ENCODE measurements around the gene TRIM50.

TRIM50 gene

DNA sequence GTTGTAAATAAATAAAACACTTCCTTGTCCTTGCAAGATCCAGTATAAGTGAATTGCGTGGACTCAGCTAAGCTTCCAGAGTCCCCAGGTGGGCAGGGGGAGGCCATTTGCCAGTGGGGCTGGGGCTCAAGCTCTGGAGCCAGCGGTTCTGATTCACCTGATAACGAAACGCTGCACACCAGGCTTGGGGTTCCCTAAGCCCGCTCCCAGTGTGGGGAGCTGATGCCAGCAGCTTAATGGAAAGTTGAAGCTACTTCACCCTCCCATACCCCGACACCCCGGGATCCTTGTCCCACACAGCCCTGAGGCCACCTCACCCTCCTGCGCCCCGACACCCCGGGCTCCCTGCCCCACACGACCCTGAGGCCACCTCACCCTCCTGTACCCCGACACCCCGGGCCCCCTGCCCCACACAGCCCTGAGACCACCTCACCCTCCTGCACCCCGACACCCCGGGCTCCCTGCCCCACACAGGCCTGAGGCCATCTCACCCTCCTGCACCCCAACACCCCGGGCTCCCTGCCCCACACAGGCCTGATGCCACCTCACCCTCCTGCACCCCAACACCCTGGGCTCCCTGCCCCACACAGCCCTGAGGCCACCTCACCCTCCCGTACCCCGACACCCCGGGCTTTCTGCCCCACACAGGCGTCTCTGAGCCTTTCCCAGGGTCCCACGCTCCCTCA is 30.9 kb upstream of the TRIM50 start:
- H3K4me3 Mint-ChIP-seq, result no peak overlapping the region
- no peaks in the 10 kb centered on the region for H3K4me1 Mint-ChIP-seq (ENCODE audit: low read depth in 2 of 2)
- peaks cover 27 to 30% of the 10 kb centered on the region in 2 donors for H3K27me3 Mint-ChIP-seq
- no peak for DNase-seq
- peaks cover 3% of the 10 kb centered on the region for H3K36me3 Mint-ChIP-seq (ENCODE audit: insufficient read depth)
- H3K9me3 Mint-ChIP-seq, result no peaks in the 10 kb centered on the region
- ATAC-seq (replicated peaks), result no peak
- no peak overlapping the region for H3K27ac Mint-ChIP-seq

DNA sequence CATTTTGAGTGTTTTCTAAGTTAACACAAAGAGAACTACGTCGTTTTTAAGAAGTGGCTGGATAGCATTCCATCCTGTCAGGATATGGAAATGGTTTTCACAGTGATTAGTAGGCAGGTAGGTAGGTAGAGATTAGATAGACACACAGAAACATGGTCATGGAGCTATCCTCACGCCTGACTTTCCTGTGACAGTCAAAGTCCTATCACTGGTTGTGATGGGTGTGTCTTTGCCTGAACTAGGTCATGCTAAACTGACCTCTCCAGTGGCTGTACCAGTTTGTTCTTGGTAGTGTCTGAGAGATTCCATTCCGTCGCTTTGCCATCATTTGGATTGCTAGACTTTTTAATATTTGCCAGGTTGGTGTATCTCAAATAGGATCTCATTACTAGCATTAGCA is 28.3 kb upstream of the TRIM50 start:
- no peak for DNase-seq
- ATAC-seq (replicated peaks), result no peak
- Mint-ChIP-seq H3K36me3 (ENCODE audit: insufficient read depth) (peaks cover 3% of the 10 kb centered on the region), H3K9me3 (peaks cover 0 to 5% of the 10 kb centered on the region in 2 donors), H3K27ac (no peak overlapping the region), H3K27me3 (peaks cover 16 to 21% of the 10 kb centered on the region in 2 donors), H3K4me3 (no peak overlapping the region), H3K4me1 (ENCODE audit: low read depth in 2 of 2) (no peaks in the 10 kb centered on the region)

DNA sequence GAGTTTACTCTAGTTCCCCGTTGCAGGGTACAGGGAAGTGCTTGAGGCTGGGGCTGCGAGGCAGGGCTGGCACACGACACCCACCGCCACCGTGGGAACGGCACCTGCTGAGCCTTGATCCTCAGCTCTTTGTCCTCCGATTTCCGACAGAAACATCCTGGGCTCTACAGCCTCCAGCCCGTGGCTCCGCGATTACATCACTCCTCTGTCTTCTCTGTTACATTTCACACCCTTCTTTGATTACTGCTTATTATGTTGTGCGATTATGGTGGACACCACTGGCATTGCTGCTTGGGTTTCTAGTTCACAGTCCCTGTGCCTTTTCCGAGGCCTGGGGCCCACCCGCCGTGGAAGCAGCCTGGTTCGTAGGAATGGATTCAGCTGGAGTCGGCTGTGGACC is 26.9 kb upstream of the TRIM50 start:
- Mint-ChIP-seq H3K4me1 (ENCODE audit: low read depth in 2 of 2) (no peaks in the 10 kb centered on the region), H3K27ac (no peak overlapping the region), H3K27me3 (peaks cover 9 to 13% of the 10 kb centered on the region in 2 donors), H3K36me3 (ENCODE audit: insufficient read depth) (peaks cover 3% of the 10 kb centered on the region), H3K4me3 (no peak overlapping the region), H3K9me3 (peaks cover 0 to 5% of the 10 kb centered on the region in 2 donors)
- ATAC-seq (replicated peaks) (no peak), DNase-seq (no peak)

DNA sequence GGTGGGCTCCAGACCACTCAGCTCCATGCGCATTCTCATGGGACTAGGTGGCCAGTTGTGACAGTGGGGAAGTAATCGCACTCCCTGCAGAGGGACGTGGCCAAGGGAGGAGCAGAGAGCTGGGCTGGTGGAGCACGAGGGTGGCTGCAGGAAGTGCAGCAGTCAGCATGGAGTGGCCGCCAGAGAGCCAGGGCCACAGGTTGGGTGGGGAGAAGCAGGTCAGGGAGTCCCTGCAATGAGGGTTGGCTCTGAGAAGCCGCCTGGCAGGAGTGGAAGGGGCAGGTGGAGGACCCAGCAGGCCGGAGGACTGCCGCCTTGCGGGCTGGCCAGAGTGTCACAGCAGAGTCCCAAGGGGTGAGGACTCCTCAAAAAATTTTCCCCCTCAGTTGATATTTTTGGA is 26.3 kb upstream of the TRIM50 start:
- Mint-ChIP-seq H3K9me3 (peaks cover 0 to 5% of the 10 kb centered on the region in 2 donors), H3K27me3 (peaks cover 3 to 7% of the 10 kb centered on the region in 2 donors), H3K27ac (no peak overlapping the region), H3K4me3 (no peak overlapping the region), H3K4me1 (ENCODE audit: low read depth in 2 of 2) (no peaks in the 10 kb centered on the region), H3K36me3 (ENCODE audit: insufficient read depth) (peaks cover 3% of the 10 kb centered on the region)
- ATAC-seq (replicated peaks) (no peak), DNase-seq (no peak)

DNA sequence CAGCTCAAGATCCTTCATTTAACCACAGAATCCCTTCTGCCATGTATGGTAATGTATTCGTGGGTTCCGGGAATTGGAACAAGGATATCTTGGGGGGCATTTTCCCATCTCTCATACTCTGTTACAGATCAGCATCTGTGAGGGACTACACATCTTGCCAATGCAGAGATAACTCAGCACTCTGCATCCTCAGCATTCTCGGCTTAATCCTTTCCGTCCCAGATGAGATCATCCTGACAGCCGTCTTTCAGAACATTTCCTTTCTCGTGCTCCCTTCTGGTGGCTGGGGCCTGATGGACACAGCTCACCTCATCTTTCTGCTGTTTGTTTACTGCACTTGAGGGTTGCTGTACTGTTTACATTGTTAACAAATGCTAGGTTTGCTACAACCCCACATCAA is 25.4 kb upstream of the TRIM50 start:
- Mint-ChIP-seq H3K4me1 (ENCODE audit: low read depth in 2 of 2) (no peaks in the 10 kb centered on the region), H3K36me3 (ENCODE audit: insufficient read depth) (peaks cover 3% of the 10 kb centered on the region), H3K27me3 (no peaks in the 10 kb centered on the region), H3K9me3 (peaks cover 0 to 5% of the 10 kb centered on the region in 2 donors), H3K27ac (no peak overlapping the region), H3K4me3 (no peak overlapping the region)
- ATAC-seq (replicated peaks) (no peak), DNase-seq (no peak)

DNA sequence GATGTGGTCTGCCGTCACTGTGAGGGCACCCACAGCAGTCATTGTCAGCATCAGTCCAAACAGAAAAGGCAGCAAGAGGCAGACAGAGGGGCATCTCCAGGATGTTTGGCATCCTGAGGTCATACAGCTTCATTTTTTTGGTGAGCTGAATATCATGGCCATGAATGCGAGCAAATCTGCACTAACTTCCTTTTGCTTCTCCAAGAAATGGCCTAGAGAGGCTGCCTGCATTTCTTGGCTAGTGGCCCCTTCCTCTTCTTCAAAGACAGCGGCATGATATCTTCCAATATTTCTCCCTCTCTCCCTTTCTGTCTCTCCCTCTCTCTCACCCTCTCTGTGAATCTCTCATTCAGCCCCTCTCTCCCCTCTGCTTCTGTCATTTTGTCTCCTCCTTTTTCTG is 24.9 kb upstream of the TRIM50 start:
- no peak for DNase-seq
- Mint-ChIP-seq H3K36me3 (ENCODE audit: insufficient read depth) (peaks cover 1% of the 10 kb centered on the region), H3K9me3 (peaks cover 0 to 5% of the 10 kb centered on the region in 2 donors), H3K27ac (no peak overlapping the region), H3K4me3 (no peak overlapping the region), H3K4me1 (ENCODE audit: low read depth in 2 of 2) (no peaks in the 10 kb centered on the region), H3K27me3 (no peaks in the 10 kb centered on the region)
- no peak for ATAC-seq (replicated peaks)

DNA sequence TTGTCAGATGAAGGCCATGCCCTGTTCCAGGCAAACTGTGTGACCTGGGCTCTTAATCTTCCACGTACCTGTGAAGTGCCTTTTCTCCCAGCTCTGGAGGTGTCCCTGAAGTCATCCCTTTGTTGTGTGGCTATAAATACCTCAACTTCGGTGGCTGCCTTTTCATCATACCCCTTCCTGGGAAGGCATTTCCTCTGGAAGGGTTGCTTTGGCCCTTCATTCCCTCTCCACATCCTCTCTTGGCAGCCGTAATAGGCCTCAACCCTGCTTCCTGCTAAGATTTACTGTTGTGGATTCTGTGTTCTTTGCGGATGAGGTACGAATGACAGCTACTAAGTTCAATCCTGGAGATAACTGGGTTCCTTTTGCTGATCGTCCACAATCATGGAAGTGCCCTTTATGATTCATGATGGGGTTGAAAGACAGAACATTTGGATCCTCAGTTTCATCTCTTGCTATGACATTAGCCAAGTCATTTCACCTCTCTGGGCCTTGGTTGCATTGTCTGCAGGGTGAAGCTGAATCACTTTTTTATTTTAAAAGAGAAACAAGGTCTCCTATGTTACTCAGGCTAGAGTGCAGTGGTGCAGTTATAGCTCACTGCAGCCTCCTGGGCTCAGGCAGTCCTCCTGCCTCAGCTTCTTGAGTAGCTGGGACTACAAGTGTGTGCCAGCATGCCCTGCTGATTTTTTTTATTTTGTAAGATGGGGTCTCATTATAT is 23.7 kb upstream of the TRIM50 start:
- no peaks in the 10 kb centered on the region for H3K36me3 Mint-ChIP-seq (ENCODE audit: insufficient read depth)
- no peak overlapping the region for H3K27ac Mint-ChIP-seq
- H3K4me3 Mint-ChIP-seq, result no peak overlapping the region
- no peaks in the 10 kb centered on the region for H3K4me1 Mint-ChIP-seq (ENCODE audit: low read depth in 2 of 2)
- H3K9me3 Mint-ChIP-seq, result peaks cover 0 to 5% of the 10 kb centered on the region in 2 donors
- peaks cover 0 to 3% of the 10 kb centered on the region in 2 donors for H3K27me3 Mint-ChIP-seq
- ATAC-seq (replicated peaks) (no peak), DNase-seq (no peak)

DNA sequence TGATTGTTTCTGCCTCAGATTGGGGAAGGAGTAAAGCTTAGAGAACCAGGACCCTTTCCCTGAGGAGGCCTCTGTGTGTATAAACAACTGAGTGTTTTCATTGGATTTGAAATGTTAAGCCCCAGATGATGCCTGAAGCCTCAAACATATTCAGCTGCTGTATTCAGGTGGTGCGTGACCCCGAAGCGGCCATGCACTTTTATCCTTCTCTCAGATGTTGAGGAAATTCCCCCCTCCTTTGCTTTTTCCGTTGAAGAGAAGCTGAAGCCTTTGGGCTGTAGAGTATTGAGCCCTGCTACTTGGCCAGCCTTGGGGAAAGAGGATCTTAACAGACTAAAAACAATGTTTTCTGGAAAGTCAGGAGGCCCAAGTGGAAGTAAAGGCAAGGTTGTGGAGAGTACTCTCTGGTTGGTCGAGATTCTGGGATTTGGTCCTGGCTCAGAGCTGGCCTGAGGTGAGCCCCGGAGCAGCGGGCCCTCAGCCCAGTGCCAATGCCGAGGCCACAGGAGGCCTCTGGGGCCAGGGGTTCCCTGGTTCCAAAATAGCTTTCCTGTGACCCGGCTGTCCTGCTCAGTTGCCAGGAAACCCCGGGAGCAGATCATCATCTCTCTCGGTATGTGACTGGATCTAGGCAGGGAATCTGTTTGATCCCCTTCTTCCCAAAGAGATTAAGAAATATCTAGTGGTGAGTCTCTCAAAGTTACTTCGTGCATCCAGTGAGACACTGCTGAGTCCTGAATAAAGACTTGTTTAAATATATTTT is 22.6 kb upstream of the TRIM50 start:
- H3K4me3 Mint-ChIP-seq, result no peak overlapping the region
- H3K36me3 Mint-ChIP-seq (ENCODE audit: insufficient read depth), result no peaks in the 10 kb centered on the region
- H3K9me3 Mint-ChIP-seq, result peaks cover 0 to 5% of the 10 kb centered on the region in 2 donors
- DNase-seq (no peak), ATAC-seq (replicated peaks) (no peak)
- peaks cover 0 to 14% of the 10 kb centered on the region in 2 donors for H3K27me3 Mint-ChIP-seq
- no peaks in the 10 kb centered on the region for H3K4me1 Mint-ChIP-seq (ENCODE audit: low read depth in 2 of 2)
- H3K27ac Mint-ChIP-seq, result no peak overlapping the region

DNA sequence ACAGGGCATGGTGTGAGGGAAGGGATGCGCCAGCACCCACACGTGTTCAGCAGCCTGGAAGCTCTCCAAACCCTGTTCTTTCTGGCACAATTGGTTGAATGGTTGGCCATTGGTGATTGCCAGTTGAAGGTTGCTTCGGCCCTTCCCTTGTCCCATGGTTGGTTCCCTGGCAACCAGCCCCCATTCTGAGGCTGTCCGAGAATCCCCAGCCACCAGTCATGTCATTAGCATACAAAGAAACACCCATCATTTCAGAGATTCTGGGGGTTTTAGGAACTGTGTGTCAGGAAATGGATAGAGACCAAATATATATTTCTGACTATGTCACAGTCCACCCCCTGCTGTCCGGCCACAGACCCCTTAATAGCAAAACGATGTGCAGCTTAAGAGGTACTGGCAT is 21.9 kb upstream of the TRIM50 start:
- ATAC-seq (replicated peaks) (no peak), DNase-seq (no peak)
- Mint-ChIP-seq H3K9me3 (peaks cover 0 to 5% of the 10 kb centered on the region in 2 donors), H3K36me3 (ENCODE audit: insufficient read depth) (no peaks in the 10 kb centered on the region), H3K27me3 (peaks cover 0 to 20% of the 10 kb centered on the region in 2 donors), H3K27ac (no peak overlapping the region), H3K4me3 (no peak overlapping the region), H3K4me1 (ENCODE audit: low read depth in 2 of 2) (no peaks in the 10 kb centered on the region)

DNA sequence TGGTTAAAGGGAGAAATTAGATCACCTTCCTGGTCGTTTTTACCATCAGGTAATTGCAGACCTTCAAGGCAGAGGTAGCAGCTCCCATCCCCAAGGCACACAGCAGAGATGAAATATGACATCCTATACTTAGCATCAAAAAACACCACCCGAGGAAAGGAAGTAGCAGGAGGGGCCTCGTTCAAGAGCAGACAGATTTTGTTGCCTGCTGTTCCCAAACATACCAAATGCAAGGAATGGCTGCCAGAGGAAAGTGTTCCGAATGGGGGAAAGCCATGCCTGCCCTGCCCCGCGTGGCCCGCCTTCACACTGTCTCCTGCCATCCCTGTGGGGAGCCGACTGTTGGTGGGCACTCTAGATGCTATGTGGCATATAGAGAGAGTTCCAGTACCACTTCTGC is 18.1 kb upstream of the TRIM50 start:
- ATAC-seq (replicated peaks) (no peak), DNase-seq (no peak)
- H3K9me3 Mint-ChIP-seq, result no peaks in the 10 kb centered on the region
- peaks cover 20 to 49% of the 10 kb centered on the region in 2 donors for H3K27me3 Mint-ChIP-seq
- no peak overlapping the region for H3K27ac Mint-ChIP-seq
- no peak overlapping the region for H3K4me3 Mint-ChIP-seq
- H3K4me1 Mint-ChIP-seq (ENCODE audit: low read depth in 2 of 2), result no peaks in the 10 kb centered on the region
- no peaks in the 10 kb centered on the region for H3K36me3 Mint-ChIP-seq (ENCODE audit: insufficient read depth)

DNA sequence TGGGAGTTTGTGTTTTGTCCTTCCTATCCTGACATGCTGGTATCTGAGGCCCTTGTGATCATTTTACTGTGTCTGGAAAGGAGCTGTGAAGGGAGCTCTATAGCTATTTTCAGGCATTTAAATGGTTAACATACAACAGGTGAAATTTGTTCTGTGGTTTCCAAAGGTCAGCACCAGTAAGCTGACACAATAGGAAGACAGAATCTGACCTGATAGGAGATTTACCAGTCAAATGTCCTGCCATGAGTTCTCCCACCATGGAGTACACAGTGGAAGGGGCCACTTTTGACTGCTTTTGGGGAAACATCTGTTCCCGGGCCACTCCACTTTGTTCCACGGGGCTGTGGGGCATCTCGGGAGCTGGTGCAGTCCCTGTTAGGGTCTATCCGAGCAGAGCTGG is 17.7 kb upstream of the TRIM50 start:
- no peaks in the 10 kb centered on the region for H3K9me3 Mint-ChIP-seq
- no peaks in the 10 kb centered on the region for H3K4me1 Mint-ChIP-seq (ENCODE audit: low read depth in 2 of 2)
- peaks cover 20 to 49% of the 10 kb centered on the region in 2 donors for H3K27me3 Mint-ChIP-seq
- no peaks in the 10 kb centered on the region for H3K36me3 Mint-ChIP-seq (ENCODE audit: insufficient read depth)
- H3K4me3 Mint-ChIP-seq, result no peak overlapping the region
- DNase-seq (no peak), ATAC-seq (replicated peaks) (no peak)
- no peak overlapping the region for H3K27ac Mint-ChIP-seq

DNA sequence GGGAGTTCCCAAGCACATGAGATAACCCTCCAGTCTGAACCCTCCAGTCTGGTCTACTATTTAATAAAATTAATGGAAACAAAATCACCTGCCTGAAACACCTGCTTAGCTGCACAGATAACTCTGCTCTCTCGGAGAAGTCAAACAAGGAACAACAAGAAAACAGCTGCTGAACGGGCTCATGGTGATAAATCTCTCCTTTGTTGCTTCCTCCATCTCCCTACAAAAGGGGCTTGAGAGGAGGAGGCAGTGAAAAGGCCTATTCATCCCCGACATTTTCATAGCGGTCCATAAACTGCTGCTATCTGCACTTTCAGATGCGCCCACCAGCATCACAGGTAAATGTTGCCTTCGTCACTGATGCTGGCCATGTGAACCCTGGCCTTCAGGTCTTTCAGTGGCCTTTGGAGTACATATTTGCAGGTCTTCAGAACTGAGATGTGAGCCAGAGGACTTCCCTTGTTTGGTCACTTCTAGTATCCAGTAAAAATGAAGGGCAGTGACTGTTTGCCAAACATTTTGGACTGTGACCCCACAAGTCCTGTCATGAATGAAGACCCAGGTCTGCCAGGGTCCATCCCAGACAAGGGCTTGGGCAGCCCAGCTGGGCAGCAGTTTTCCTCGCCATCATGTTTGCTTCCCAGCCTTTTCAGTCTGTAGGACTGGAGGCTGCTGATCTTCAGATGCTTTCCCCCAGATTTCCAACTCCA is 15.9 kb upstream of the TRIM50 start:
- Mint-ChIP-seq H3K4me3 (no peak overlapping the region), H3K4me1 (ENCODE audit: low read depth in 2 of 2) (no peaks in the 10 kb centered on the region), H3K9me3 (no peaks in the 10 kb centered on the region), H3K27ac (no peak overlapping the region), H3K36me3 (ENCODE audit: insufficient read depth) (no peaks in the 10 kb centered on the region), H3K27me3 (peaks cover 20 to 49% of the 10 kb centered on the region in 2 donors)
- DNase-seq (no peak), ATAC-seq (replicated peaks) (no peak)

DNA sequence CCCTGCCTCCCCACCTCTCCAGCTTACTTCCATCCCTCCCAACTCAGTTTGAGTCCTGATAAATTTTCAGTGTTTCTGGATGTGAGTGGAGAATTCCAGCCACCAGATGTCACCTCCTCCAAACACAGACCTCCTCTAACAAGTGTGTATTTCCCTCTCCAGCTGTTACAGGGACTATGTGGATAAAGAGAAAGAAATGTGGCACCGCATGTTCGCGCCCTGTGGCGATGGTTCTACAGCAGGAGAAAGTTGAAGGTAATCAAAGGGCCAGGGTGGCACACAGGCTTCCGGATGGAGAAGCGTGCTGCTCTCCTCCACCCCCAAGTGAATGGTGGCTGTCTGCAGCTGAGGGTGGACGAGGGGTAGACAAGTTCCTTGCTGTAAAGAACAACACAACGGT is 14.8 kb upstream of the TRIM50 start:
- DNase-seq, result no peak
- H3K4me3 Mint-ChIP-seq, result no peak overlapping the region

More for the DNA sequence above, 14.8 kb upstream of the TRIM50 start:
- H3K36me3 Mint-ChIP-seq (ENCODE audit: insufficient read depth), result no peaks in the 10 kb centered on the region
- no peak overlapping the region for H3K27ac Mint-ChIP-seq
- H3K27me3 Mint-ChIP-seq, result peaks cover 20 to 49% of the 10 kb centered on the region in 2 donors
- ATAC-seq (replicated peaks), result no peak
- no peaks in the 10 kb centered on the region for H3K4me1 Mint-ChIP-seq (ENCODE audit: low read depth in 2 of 2)
- H3K9me3 Mint-ChIP-seq, result no peaks in the 10 kb centered on the region

Measured in effector memory CD8-positive, alpha-beta T cell (primary cell).